GM06990 (cell line): ENCODE data around the gene SLC2A10.

ENCODE experiments used
- DNase-seq: peaks from one replicate; pipeline ENCODE4 v3.0.0-alpha.2; 2011; ENCODE audit not compliant: insufficient read length; ENCODE audit errors: extremely low read depth
- H3K27me3 ChIP-seq: replicated peaks from 2 replicates; pipeline ENCODE4 v1.6.0; 2011; ENCODE audit warnings: low read length; ENCODE audit not compliant: control insufficient read depth, insufficient read depth
- H3K36me3 ChIP-seq: 2 replicates; pipeline ENCODE4 v1.5.1; 2011; ENCODE audit warnings: low read length; ENCODE audit not compliant: control insufficient read depth, insufficient read depth
- H3K4me3 ChIP-seq: replicated peaks from 2 replicates; pipeline ENCODE4 v1.5.1; 2011; ENCODE audit warnings: low read depth, mild to moderate bottlenecking, control low read depth, low read length
- CTCF ChIP-seq: IDR thresholded peaks from 2 replicates; pipeline ENCODE4 v1.5.1; 2011; ENCODE audit warnings: low read length, control low read depth, mild to moderate bottlenecking, inconsistent platforms; ENCODE audit not compliant: insufficient read depth, poor library complexity, severe bottlenecking

The SLC2A10 gene

GRCh38 chr20:46720019-46720418 lies 10.6 kb downstream of the SLC2A10 start:
- no peak overlapping the region for H3K4me3 ChIP-seq
- DNase-seq: no peak
- no peaks in the 10 kb centered on the region for H3K36me3 ChIP-seq
- no peak for TF ChIP-seq CTCF
- H3K27me3 ChIP-seq: no peaks in the 10 kb centered on the region

- Histone ChIP-seq H3K4me3 (no peak overlapping the region), H3K27me3 (no peaks in the 10 kb centered on the region), H3K36me3 (no peaks in the 10 kb centered on the region)
- no peak for DNase-seq
- TF ChIP-seq CTCF: no peak
Measured at GRCh38 chr20:46720776-46721425, 11.5 kb downstream of the SLC2A10 start.

- DNase-seq: no peak
- no peak overlapping the region for H3K4me3 ChIP-seq
- H3K27me3 ChIP-seq: no peaks in the 10 kb centered on the region
- H3K36me3 ChIP-seq: no peaks in the 10 kb centered on the region
- TF ChIP-seq CTCF: no peak
Measured at GRCh38 chr20:46721476-46721875, 12.0 kb downstream of the SLC2A10 start.

GRCh38 chr20:46722450-46722849 lies 13.0 kb downstream of the SLC2A10 start:
- Histone ChIP-seq H3K36me3 (no peaks in the 10 kb centered on the region), H3K27me3 (no peaks in the 10 kb centered on the region), H3K4me3 (no peak overlapping the region)
- no peak for TF ChIP-seq CTCF
- no peak for DNase-seq

GRCh38 chr20:46723039-46723438 lies 13.6 kb downstream of the SLC2A10 start:
- H3K4me3 ChIP-seq: no peak overlapping the region
- H3K27me3 ChIP-seq: no peaks in the 10 kb centered on the region
- TF ChIP-seq CTCF: no peak
- DNase-seq: no peak
- H3K36me3 ChIP-seq: no peaks in the 10 kb centered on the region
